Pulmonary artery endothelial cell (primary cell): ENCODE results near the gene MON2. TPM values are rescaled to one million over a fixed set of nuclear protein-coding genes. Genes with fewer than 3 reads are reported as not detected.
A peak's percentile ranks its signal among the peaks of the same experiment; 100 is the strongest.
"Not testable (repeated sequence)": the region's sequence is repeated elsewhere in the genome, so short reads cannot be mapped to it uniquely, and the experiment has no call there.

ENCODE experiments used
- DNase-seq: peaks from one replicate; pipeline ENCODE4 v3.0.0-alpha.2; 2011; ENCODE audit warnings: low read depth, low spot score
- total RNA-seq: library from RNA; depleted of rRNA; stranded (reverse); fragments of >200 nt; gene quantifications from 2 replicates; pipeline ENCODE4 v1.2.3, GENCODE V29; 2014

The MON2 gene
- total RNA-seq, result 23.7 and 26.8 TPM in 2 replicates

GRCh38 chr12:62466594-62467491 is at the start of gene MON2:
Gene MON2 (plus strand): TSS chr12:62466826. CDS start chr12:62467208, 382 bp downstream.
- DNase-seq, result peak; percentile 49

GRCh38 chr12:62426089-62426488 is 40.5 kb upstream of the MON2 start:
- no peak for DNase-seq

GRCh38 chr12:62429457-62429856 is 37.2 kb upstream of the MON2 start:
- DNase-seq, result no peak

GRCh38 chr12:62434494-62435302 is 31.9 kb upstream of the MON2 start:
- DNase-seq, result no peak

- peak; percentile 5 for DNase-seq
Measured at GRCh38 chr12:62435303-62436163, 31.1 kb upstream of the MON2 start.

GRCh38 chr12:62436164-62436503 is 30.5 kb upstream of the MON2 start:
- no peak for DNase-seq

- DNase-seq, result no peak
Measured at GRCh38 chr12:62438098-62438692, 28.4 kb upstream of the MON2 start.

GRCh38 chr12:62446754-62447452 is 19.7 kb upstream of the MON2 start:
- no peak for DNase-seq

- no peak for DNase-seq
Measured at GRCh38 chr12:62448436-62448835, 18.2 kb upstream of the MON2 start.

DNA sequence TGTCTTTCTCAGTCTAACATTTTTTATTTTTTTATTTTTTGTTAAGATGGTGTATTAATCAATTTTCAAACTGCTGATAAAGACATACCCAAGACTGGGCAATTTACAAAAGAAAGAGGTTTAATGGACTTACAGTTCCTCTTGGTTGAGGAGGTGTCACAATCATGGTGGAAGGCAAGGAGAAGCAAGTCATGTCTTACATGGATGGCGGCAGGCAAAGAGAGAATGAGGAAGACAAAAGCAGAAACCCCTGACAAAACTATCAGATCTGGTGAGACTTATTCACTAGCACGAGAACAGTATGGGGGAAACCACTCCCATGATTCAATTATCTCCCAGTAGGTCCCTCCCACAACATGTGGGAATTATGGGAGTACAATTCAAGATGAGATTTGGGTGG is 11.2 kb upstream of the MON2 start:
- not testable (repeated sequence) for DNase-seq

DNA sequence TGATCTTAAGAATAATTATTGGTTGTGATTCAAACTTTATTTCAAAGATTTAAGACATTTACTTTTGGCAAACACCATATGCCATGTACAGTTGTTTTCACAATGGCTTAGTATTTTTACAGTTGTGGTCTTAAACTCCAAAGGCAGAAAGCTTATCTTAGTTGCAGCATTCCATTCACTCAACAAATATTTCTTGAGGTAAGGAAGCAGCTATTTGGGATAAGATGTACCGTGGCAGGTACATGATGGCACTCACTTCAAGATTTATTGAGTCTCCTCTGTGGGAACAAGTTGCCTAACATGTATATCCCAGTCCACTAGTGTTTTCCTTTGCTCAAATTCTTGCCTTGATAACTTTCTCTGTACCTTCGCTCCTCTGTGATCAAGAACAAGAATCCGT is 8.0 kb upstream of the MON2 start:
- no peak for DNase-seq

GRCh38 chr12:62459976-62460375 is 6.7 kb upstream of the MON2 start:
- DNase-seq, result no peak

DNA sequence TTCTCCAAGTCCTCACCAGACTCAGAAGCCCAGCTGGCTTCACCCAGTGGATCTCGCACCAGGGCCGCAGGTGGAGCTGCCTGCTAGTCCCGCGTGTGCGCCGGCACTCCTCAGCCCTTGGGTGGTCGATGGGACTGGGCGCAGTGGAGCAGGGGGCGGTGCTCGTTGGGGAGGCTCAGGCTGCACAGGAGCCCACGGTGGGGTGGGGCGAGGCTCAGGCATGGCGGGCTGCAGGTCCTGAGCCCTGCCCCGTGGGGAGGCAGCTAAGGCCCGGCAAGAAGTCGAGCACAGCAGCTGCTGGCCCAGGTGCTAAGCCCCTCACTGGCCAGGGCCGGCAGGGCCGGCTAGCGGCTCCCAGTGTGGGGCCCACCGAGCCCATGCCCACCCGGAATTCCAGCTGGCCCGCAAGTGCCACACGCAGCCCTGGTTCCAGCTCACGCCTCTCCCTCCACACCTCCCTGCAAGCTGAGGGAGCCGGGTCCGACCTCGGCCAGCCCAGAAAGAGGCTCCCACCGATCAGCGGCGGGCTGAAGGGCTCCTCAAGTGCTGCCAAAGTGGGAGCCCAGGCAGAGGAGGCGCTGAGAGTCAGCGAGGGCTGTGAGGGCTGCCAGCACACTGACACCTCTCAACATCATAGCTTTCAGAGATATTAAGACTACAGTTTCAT is 5.3 kb upstream of the MON2 start:
- not testable (repeated sequence) for DNase-seq

GRCh38 chr12:62463252-62463651 is 3.4 kb upstream of the MON2 start:
- not testable (repeated sequence) for DNase-seq

- DNase-seq, result no peak
Measured at GRCh38 chr12:62466018-62466593, 520 bp upstream of the MON2 start.

GRCh38 chr12:62468397-62468796 is 1.8 kb downstream of the MON2 start:
- no peak for DNase-seq

DNA sequence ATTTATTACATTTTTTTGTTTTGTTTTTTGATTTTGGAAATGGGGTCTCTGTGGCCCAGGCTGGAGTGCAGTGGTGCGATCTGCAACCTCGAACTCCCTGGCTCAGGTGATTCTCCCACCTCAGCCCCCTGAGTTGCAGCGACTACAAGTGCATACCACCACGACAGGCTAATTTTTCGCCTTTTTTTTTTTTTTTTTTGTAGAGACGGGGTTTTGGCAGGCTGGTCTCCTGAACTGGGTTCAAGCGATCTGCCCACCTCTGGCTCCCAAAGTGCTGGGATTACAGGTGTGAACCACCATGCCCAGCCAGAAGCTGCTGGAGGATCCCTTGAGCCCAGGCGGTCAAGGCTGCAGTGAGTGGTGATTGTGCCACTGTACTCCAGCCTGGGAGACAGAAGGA is 2.3 kb downstream of the MON2 start:
- no peak for DNase-seq

DNA sequence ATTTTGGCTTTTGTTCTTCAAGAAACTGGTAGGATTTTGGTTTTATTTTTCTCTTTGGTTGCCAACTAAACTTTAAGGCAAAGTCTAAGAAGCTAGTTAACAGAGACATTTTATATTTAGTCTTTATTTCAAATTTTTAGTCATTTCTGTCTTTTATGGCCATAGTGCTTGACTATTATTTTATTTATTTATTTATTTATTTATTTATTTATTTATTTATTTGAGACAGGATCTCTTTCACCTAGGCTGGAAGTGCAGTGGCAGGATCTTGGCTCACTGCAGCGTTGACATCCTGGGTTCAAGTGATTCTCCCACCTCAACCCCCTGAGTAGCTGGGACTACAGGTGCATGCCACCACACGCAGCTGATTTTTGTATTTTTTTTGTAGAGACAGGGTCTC is 3.1 kb downstream of the MON2 start:
- no peak for DNase-seq

DNA sequence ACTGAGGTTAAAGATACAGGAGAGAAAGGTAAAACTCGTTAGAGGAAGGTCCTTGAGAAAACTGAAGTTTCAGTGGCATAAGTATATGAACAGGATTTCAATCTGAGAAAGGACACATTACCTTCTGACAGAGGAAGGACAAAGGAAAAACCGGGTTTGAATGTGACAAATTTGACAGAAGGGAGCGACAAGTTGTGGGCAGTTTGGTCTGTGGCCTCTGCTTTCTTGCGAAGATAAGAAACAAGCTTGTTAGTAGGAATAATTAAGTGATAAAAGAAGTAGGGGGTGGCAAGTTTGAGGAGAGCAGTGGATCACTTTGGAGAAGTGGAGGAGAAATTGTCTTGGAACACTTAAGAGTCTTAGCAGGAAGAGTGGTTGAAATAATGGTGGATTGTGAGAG is 5.1 kb downstream of the MON2 start:
- no peak for DNase-seq

- DNase-seq, result no peak
Measured at GRCh38 chr12:62472472-62472871, 5.8 kb downstream of the MON2 start.
